ENCODE data around the gene ZNF618. TPM values are rescaled to one million over a fixed set of nuclear protein-coding genes. Genes with fewer than 3 reads are reported as not detected.

Gene ZNF618
- total and polyA plus RNA-seq, 8 donors, result 9.9 to 38.6 (median 34.9) TPM

GRCh38 chr9:114090798-114091197, 214.7 kb downstream of the ZNF618 start:
- Histone ChIP-seq H3K27me3 (no peaks in the 10 kb centered on the region), H3K36me3 (no peaks in the 10 kb centered on the region), H3K27ac (no peak overlapping the region), H3K9me3 (no peaks in the 10 kb centered on the region), H3K4me1 (no peaks in the 10 kb centered on the region), H3K4me3 (no peak overlapping the region)
- DNase-seq (no peak), ATAC-seq (no peak)
- TF ChIP-seq, protein P1, sequence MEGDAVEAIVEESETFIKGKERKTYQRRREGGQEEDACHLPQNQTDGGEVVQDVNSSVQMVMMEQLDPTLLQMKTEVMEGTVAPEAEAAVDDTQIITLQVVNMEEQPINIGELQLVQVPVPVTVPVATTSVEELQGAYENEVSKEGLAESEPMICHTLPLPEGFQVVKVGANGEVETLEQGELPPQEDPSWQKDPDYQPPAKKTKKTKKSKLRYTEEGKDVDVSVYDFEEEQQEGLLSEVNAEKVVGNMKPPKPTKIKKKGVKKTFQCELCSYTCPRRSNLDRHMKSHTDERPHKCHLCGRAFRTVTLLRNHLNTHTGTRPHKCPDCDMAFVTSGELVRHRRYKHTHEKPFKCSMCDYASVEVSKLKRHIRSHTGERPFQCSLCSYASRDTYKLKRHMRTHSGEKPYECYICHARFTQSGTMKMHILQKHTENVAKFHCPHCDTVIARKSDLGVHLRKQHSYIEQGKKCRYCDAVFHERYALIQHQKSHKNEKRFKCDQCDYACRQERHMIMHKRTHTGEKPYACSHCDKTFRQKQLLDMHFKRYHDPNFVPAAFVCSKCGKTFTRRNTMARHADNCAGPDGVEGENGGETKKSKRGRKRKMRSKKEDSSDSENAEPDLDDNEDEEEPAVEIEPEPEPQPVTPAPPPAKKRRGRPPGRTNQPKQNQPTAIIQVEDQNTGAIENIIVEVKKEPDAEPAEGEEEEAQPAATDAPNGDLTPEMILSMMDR (IDR thresholded peaks at IDR 0.05), result no peak
- intact Hi-C loops (cut with DNase I), result no loop called here

GRCh38 chr9:114091711-114092110, 215.6 kb downstream of the ZNF618 start:
- TF ChIP-seq, protein P1 (IDR thresholded peaks at IDR 0.05), result no peak
- Histone ChIP-seq H3K4me3 (no peak overlapping the region), H3K27ac (no peak overlapping the region), H3K9me3 (no peaks in the 10 kb centered on the region), H3K4me1 (no peaks in the 10 kb centered on the region), H3K27me3 (peaks cover 0 to 9% of the 10 kb centered on the region in 2 donors), H3K36me3 (no peaks in the 10 kb centered on the region)
- DNase-seq, result no peak
- no peak for ATAC-seq
- intact Hi-C loops (cut with DNase I), result no loop called here

- no peak for ATAC-seq
- intact Hi-C loops (cut with DNase I), result no loop called here
- no peak for DNase-seq
- TF ChIP-seq, protein P1 (IDR thresholded peaks at IDR 0.05), result no peak
- Histone ChIP-seq H3K36me3 (no peaks in the 10 kb centered on the region), H3K27me3 (peaks cover 0 to 15% of the 10 kb centered on the region in 2 donors), H3K27ac (no peak overlapping the region), H3K4me3 (no peak overlapping the region), H3K4me1 (no peaks in the 10 kb centered on the region), H3K9me3 (no peaks in the 10 kb centered on the region)
These were observed 216.2 kb downstream of the ZNF618 start for GRCh38 chr9:114092336-114092735.

- Histone ChIP-seq H3K27me3 (peaks cover 0 to 22% of the 10 kb centered on the region in 2 donors), H3K4me1 (peaks cover 0 to 6% of the 10 kb centered on the region in 2 donors), H3K9me3 (no peaks in the 10 kb centered on the region), H3K27ac (no peak overlapping the region), H3K36me3 (no peaks in the 10 kb centered on the region), H3K4me3 (no peak overlapping the region)
- ATAC-seq, result no peak
- no peak for DNase-seq
- intact Hi-C loops (cut with DNase I), result no loop called here
- TF ChIP-seq, protein P1 (IDR thresholded peaks at IDR 0.05), result no peak
These were observed 216.9 kb downstream of the ZNF618 start for GRCh38 chr9:114093031-114093471.

DNA sequence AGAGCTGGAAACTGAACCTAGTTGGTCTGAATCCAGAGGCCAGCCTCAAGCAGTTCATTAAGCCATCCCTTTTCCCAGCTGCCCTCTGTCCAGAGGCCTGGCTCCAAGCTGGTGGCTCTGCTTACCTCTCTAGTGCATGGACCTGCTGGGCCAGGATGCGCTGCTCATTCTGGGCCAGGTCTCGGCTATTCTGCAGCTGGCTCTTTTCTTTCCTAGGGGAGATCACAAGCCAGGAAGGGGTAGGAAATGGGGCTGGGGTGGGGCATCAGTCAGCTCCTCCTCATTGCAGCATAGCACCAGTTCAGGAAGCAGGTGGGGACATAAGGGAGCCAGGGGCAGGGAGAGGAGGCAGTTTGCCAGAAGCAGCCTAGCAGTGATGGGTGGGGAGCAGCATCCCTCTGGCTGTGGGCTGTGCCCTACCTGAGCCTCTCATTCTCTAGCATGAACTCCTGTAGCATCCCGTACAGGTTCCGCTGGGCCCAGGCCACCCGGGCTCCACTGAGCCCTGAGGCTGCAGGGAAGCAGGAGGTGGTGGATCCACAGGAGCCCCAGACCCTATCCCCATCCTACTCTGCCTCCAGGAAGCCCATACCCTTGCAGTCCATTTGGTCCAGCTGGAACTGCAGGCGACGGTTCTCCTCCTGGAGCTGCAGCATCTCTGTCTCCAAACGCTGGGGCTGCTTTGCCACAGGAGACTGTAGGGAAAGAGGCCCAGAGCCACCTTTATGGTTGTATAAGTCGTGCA, 217.8 kb downstream of the ZNF618 start:
- Histone ChIP-seq H3K4me3 (no peak overlapping the region), H3K27me3 (peaks cover 0 to 31% of the 10 kb centered on the region in 2 donors), H3K4me1 (peaks cover 0 to 9% of the 10 kb centered on the region in 2 donors), H3K27ac (no peak overlapping the region), H3K9me3 (no peaks in the 10 kb centered on the region), H3K36me3 (no peaks in the 10 kb centered on the region)
- TF ChIP-seq, protein P1 (IDR thresholded peaks at IDR 0.05), result no peak
- DNase-seq, result no peak
- ATAC-seq, result no peak
- intact Hi-C loops (cut with DNase I), result no loop called here

Measured in left lung (tissue), 10 donors.